Activated CD8-positive, alpha-beta T cell treated with anti-CD3 and anti-CD28 coated beads for 36 hours (primary cell): ENCODE data around the gene SEC16B. TPM values are rescaled to one million over a fixed set of nuclear protein-coding genes. Genes with fewer than 3 reads are reported as not detected.

Source experiments
- ATAC-seq: fragments of 200-7000 bp; cut with Tn5 transposase; one replicate; pipeline ENCODE4 v1.10.0; 2021; ENCODE audit warnings: mild to moderate bottlenecking, moderate library complexity
- CTCF ChIA-PET: fragments of 350-600 bp; sonication (Branson Sonifier 250); formaldehyde crosslinking; loops from one replicate; lab custom pipeline; 2021; ENCODE audit warnings: antibody characterized with exemption; lab: Charles Lee
- POLR2A ChIA-PET: fragments of 350-600 bp; sonication (Branson Sonifier 250); formaldehyde crosslinking; loops from one replicate; lab custom pipeline; 2021; ENCODE audit warnings: antibody characterized with exemption; lab: Charles Lee
- DNase-seq: peaks from one replicate; pipeline ENCODE4 v3.0.0-alpha.2; 2020
- H3K27ac Mint-ChIP-seq: one replicate; pipeline ENCODE4 v1.8.0; 2021; ENCODE audit warnings: mild to moderate bottlenecking, mixed read lengths
- H3K27me3 Mint-ChIP-seq: one replicate; pipeline ENCODE4 v1.8.0; 2021; ENCODE audit warnings: mixed read lengths
- H3K36me3 Mint-ChIP-seq: one replicate; pipeline ENCODE4 v1.8.0; 2021; ENCODE audit warnings: low read depth, mixed read lengths
- H3K4me1 Mint-ChIP-seq: one replicate; pipeline ENCODE4 v1.8.0; 2021; ENCODE audit warnings: low read depth, mixed read lengths
- H3K4me3 Mint-ChIP-seq: one replicate; pipeline ENCODE4 v1.8.0; 2021; ENCODE audit warnings: mild to moderate bottlenecking, moderate library complexity, mixed read lengths
- H3K9me3 Mint-ChIP-seq: one replicate; pipeline ENCODE4 v1.8.0; 2021; ENCODE audit warnings: mixed read lengths
- CTCF ChIP-seq: fragments of 200-600 bp; IDR thresholded peaks from one replicate; pipeline ENCODE4 v1.8.0; 2022; ENCODE audit warnings: antibody characterized with exemption, mild to moderate bottlenecking
- intact Hi-C: fragments of 100-400 bp; cut with micrococcal nuclease; formaldehyde crosslinking; loops from one replicate; pipeline ENCODE4 v1.10.0; 2022
- total RNA-seq, 2 experiments: library from RNA; stranded (reverse); gene quantifications; one replicate each; pipeline ENCODE4 v1.2.3, GENCODE V29; 2021

The SEC16B gene, protein sequence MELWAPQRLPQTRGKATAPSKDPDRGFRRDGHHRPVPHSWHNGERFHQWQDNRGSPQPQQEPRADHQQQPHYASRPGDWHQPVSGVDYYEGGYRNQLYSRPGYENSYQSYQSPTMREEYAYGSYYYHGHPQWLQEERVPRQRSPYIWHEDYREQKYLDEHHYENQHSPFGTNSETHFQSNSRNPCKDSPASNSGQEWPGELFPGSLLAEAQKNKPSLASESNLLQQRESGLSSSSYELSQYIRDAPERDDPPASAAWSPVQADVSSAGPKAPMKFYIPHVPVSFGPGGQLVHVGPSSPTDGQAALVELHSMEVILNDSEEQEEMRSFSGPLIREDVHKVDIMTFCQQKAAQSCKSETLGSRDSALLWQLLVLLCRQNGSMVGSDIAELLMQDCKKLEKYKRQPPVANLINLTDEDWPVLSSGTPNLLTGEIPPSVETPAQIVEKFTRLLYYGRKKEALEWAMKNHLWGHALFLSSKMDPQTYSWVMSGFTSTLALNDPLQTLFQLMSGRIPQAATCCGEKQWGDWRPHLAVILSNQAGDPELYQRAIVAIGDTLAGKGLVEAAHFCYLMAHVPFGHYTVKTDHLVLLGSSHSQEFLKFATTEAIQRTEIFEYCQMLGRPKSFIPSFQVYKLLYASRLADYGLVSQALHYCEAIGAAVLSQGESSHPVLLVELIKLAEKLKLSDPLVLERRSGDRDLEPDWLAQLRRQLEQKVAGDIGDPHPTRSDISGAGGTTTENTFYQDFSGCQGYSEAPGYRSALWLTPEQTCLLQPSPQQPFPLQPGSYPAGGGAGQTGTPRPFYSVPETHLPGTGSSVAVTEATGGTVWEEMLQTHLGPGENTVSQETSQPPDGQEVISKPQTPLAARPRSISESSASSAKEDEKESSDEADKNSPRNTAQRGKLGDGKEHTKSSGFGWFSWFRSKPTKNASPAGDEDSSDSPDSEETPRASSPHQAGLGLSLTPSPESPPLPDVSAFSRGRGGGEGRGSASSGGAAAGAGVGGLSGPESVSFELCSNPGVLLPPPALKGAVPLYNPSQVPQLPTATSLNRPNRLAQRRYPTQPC
- not detected for total RNA-seq

DNA sequence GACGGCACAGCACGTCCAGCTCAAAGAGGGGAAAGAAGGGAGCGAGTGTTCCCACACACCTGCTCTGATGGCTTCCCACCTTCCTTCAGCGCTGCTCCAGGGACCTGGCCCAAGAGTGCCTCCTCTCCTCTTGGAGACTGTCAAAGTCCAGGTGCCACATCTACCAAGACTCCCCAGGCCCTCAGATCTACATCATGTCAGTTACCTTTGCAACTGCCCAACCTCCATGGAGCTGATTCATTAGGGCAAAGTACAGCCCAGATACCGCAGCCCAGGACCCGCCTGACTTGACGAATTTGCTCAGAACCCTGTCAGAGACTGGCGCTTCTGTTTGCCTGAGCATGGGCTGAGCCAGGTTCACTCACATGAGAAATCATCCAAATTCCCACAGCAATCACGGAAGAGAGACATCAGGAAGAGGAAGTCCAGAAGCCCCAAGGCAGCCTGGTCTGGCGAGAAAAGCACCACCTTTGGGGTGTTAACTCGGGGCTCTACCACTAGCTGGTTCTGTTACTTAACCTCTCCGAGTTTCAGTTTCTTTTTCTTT is at the start of gene SEC16B:
TSS of gene SEC16B (minus strand) at position 234 of the 547 bp plus-strand sequence. CDS start 2,077 bp downstream, outside the sequence.
- intact Hi-C loops, result no loop called here

DNA sequence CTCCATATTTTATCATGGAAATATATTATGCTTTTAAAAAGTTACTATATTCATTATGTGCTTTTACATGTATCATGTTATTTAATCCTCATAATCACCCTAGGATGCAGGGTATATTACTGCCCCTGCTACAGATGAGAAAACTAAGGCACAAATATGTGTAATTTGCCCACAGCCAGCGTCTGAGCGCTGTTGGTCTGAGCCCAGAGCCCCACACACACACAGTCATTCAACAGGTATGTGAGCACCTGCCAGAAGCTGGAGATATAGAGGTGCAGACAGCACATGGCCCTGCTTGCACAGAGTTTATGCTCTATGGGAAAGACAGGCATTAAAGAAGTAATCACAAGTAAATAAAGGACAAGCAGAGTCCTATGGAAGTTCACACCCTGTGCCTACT is 49.8 kb upstream of the SEC16B start:
- H3K27ac Mint-ChIP-seq, result no peak overlapping the region
- ATAC-seq, result no peak
- no peak for DNase-seq
- no peak overlapping the region for H3K4me3 Mint-ChIP-seq
- peaks cover 5% of the 10 kb centered on the region for H3K9me3 Mint-ChIP-seq
- no peaks in the 10 kb centered on the region for H3K27me3 Mint-ChIP-seq
- CTCF ChIA-PET, result interaction anchor here (1.3 kb wide), 1 partner anchor 12 kb away, joined by 5 read pairs; no protein-coding TSS in a partner anchor
- POLR2A ChIA-PET, result no interaction called here
- H3K4me1 Mint-ChIP-seq, result no peaks in the 10 kb centered on the region
- intact Hi-C loops, result no loop called here
- H3K36me3 Mint-ChIP-seq, result no peaks in the 10 kb centered on the region
- TF ChIP-seq CTCF, result no peak

More for the DNA sequence above, at the start of gene SEC16B:
- ATAC-seq (no peak), DNase-seq (no peak)
- Mint-ChIP-seq H3K36me3 (no peaks in the 10 kb centered on the region), H3K9me3 (peaks cover 5% of the 10 kb centered on the region), H3K4me1 (no peaks in the 10 kb centered on the region), H3K27ac (no peak within 1 kb of the TSS), H3K4me3 (no peak within 1 kb of the TSS), H3K27me3 (no peaks in the 10 kb centered on the region)
- POLR2A ChIA-PET, result no interaction called here
- TF ChIP-seq CTCF, result no peak
- CTCF ChIA-PET, result no interaction called here

- H3K4me3 Mint-ChIP-seq, result no peak overlapping the region
- no peaks in the 10 kb centered on the region for H3K36me3 Mint-ChIP-seq
- intact Hi-C loops, result no loop called here
- H3K4me1 Mint-ChIP-seq, result no peaks in the 10 kb centered on the region
- CTCF ChIA-PET, result interaction anchor here (1.3 kb wide), 1 partner anchor 13 kb away, joined by 5 read pairs; no protein-coding TSS in a partner anchor
- DNase-seq (no peak), ATAC-seq (no peak)
- POLR2A ChIA-PET, result no interaction called here
- TF ChIP-seq CTCF, result no peak
- H3K27ac Mint-ChIP-seq, result no peak overlapping the region
- H3K27me3 Mint-ChIP-seq, result no peaks in the 10 kb centered on the region
- H3K9me3 Mint-ChIP-seq, result peaks cover 5% of the 10 kb centered on the region
These were observed 49.4 kb upstream of the SEC16B start for GRCh38 chr1:178019208-178019607.

DNA sequence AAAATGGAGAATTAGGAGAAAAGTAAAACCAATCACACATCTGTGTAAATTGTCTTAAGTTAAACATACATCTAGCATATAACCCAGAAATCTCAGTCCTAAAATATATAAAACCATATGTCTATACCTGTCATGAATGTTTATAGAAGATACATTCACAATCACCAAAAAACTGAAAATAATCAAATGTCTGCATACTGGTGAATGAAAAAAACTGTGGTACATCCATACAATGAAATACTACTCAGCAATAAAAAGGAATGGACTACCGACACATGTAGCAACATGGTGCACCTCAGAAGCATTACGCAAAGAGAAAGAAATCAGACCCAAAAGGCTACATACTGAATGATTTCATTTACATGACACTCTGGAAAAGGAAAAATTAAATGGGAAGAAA is 47.7 kb upstream of the SEC16B start:
- intact Hi-C loops, result no loop called here
- Mint-ChIP-seq H3K27me3 (no peaks in the 10 kb centered on the region), H3K4me1 (no peaks in the 10 kb centered on the region), H3K4me3 (no peak overlapping the region), H3K36me3 (no peaks in the 10 kb centered on the region), H3K9me3 (peaks cover 4% of the 10 kb centered on the region), H3K27ac (no peak overlapping the region)
- TF ChIP-seq CTCF, result no peak
- ChIA-PET CTCF (interaction anchor here (0.9 kb wide), 1 partner anchor 14 kb away, joined by 3 read pairs; no protein-coding TSS in a partner anchor), POLR2A (no interaction called here)
- no peak for ATAC-seq
- DNase-seq, result no peak
